Mammary epithelial cell (primary cell): ENCODE data around the gene SMYD3.

Experiments used
- CTCF ChIP-seq, 2 donors: IDR thresholded peaks in 1 of 2; conservative IDR thresholded peaks in 1 of 2; 2 replicates each; pipeline ENCODE4 v1.5.1; 2011 to 2012; ENCODE audit warnings: inconsistent platforms in 2 of 2, low read length in 2 of 2, mild to moderate bottlenecking in 2 of 2, control low read depth in 1 of 2, low read depth in 1 of 2; ENCODE audit not compliant: insufficient read depth in 1 of 2; ENCODE audit errors: extremely low read depth in 1 of 2
- EZH2 ChIP-seq: IDR thresholded peaks from 2 replicates; pipeline ENCODE4 v1.6.1; 2012; ENCODE audit warnings: low read length, inconsistent platforms, borderline replicate concordance

GRCh38 chr1:245853291-245853690 is 653.8 kb downstream of the SMYD3 start:
- no peak for TF ChIP-seq CTCF (conservative IDR thresholded peaks at IDR 0.05 in 1 of 2, IDR thresholded peaks at IDR 0.05 in 1 of 2; ENCODE audit: extremely low read depth in 1 of 2, insufficient read depth in 1 of 2, low read depth in 1 of 2, low read length in 2 of 2)
- no peak for TF ChIP-seq EZH2
